H9 (cell line): Measurements from ENCODE around the gene CDRT15L2. TPM values are rescaled to one million over a fixed set of nuclear protein-coding genes. Genes with fewer than 3 reads are reported as not detected.
"Not testable (repeated sequence)": the region's sequence is repeated elsewhere in the genome, so short reads cannot be mapped to it uniquely, and the experiment has no call there.

ENCODE experiments used
- DNase-seq: peaks from one replicate; pipeline ENCODE4 v3.0.0-alpha.2; 2017
- H2AFZ ChIP-seq: one replicate; pipeline ENCODE4 v1.6.1; 2013; ENCODE audit warnings: mild to moderate bottlenecking, low read length, control low read depth, moderate library complexity
- H2AK5ac ChIP-seq: 2 replicates; pipeline ENCODE4 v1.6.1; 2013; ENCODE audit warnings: low read length, control low read depth, mixed read lengths; ENCODE audit not compliant: insufficient read length
- H2BK120ac ChIP-seq: one replicate; pipeline ENCODE4 v1.6.1; 2013; ENCODE audit warnings: low read depth, mild to moderate bottlenecking, low read length, control low read depth, inconsistent platforms; ENCODE audit not compliant: poor library complexity, severe bottlenecking
- H2BK12ac ChIP-seq: 2 replicates; pipeline ENCODE4 v1.6.1; 2013; ENCODE audit warnings: low read length, control low read depth, mixed read lengths, low read depth; ENCODE audit not compliant: insufficient read length
- H2BK15ac ChIP-seq: 2 replicates; pipeline ENCODE4 v1.6.1; 2013; ENCODE audit warnings: low read depth, low read length, control low read depth
- H2BK20ac ChIP-seq: one replicate; pipeline ENCODE4 v1.6.1; 2013; ENCODE audit warnings: low read depth, mild to moderate bottlenecking, low read length, control low read depth, inconsistent platforms; ENCODE audit not compliant: poor library complexity, severe bottlenecking
- H2BK5ac ChIP-seq: 2 replicates; pipeline ENCODE4 v1.6.1; 2013; ENCODE audit warnings: low read length, control low read depth, mixed read lengths; ENCODE audit not compliant: insufficient read length
- H3K14ac ChIP-seq: 2 replicates; pipeline ENCODE4 v1.6.1; 2013; ENCODE audit warnings: low read length, control low read depth; ENCODE audit not compliant: insufficient read depth
- H3K18ac ChIP-seq: 2 replicates; pipeline ENCODE4 v1.6.1; 2013; ENCODE audit warnings: low read depth, mild to moderate bottlenecking, mixed read lengths, low read length, control low read depth; ENCODE audit not compliant: insufficient read length
- H3K23ac ChIP-seq: 2 replicates; pipeline ENCODE4 v1.6.1; 2013; ENCODE audit warnings: low read length, control low read depth, mixed read lengths, low read depth; ENCODE audit not compliant: insufficient read length
- H3K23me2 ChIP-seq: 2 replicates; pipeline ENCODE4 v1.6.1; 2013; ENCODE audit warnings: low read depth, mild to moderate bottlenecking, mixed read lengths, low read length, control low read depth; ENCODE audit not compliant: insufficient read length, poor library complexity, severe bottlenecking
- H3K27ac ChIP-seq: 2 replicates; pipeline ENCODE4 v1.5.1; 2013; ENCODE audit warnings: low read length, control low read depth, mixed read lengths, low read depth; ENCODE audit not compliant: insufficient read length
- H3K27me3 ChIP-seq: 2 replicates; pipeline ENCODE4 v1.6.1; 2013; ENCODE audit warnings: low read length, control low read depth, inconsistent platforms; ENCODE audit not compliant: insufficient read depth
- H3K4ac ChIP-seq: 2 replicates; pipeline ENCODE4 v1.6.1; 2013; ENCODE audit warnings: low read depth, mild to moderate bottlenecking, control low read depth, inconsistent platforms, low read length, moderate library complexity
- H3K4me1 ChIP-seq: 2 replicates; pipeline ENCODE4 v1.6.1; 2013; ENCODE audit warnings: low read length, control low read depth, inconsistent platforms; ENCODE audit not compliant: insufficient read depth
- H3K4me2 ChIP-seq: 2 replicates; pipeline ENCODE4 v1.6.1; 2013; ENCODE audit warnings: low read length, control low read depth, mixed read lengths; ENCODE audit not compliant: insufficient read length, insufficient read depth
- H3K56ac ChIP-seq: 2 replicates; pipeline ENCODE4 v1.6.1; 2013; ENCODE audit warnings: low read depth, mild to moderate bottlenecking, mixed read lengths, low read length, control low read depth; ENCODE audit not compliant: insufficient read length
- H3K79me1 ChIP-seq: 2 replicates; pipeline ENCODE4 v1.6.1; 2013; ENCODE audit warnings: low read depth, mild to moderate bottlenecking, moderate library complexity, low read length, control low read depth, inconsistent platforms; ENCODE audit not compliant: insufficient read depth, poor library complexity, severe bottlenecking
- H3K79me2 ChIP-seq: 2 replicates; pipeline ENCODE4 v1.6.1; 2013; ENCODE audit warnings: low read length, control low read depth, inconsistent platforms; ENCODE audit not compliant: insufficient read depth
- H3K9ac ChIP-seq: 2 replicates; pipeline ENCODE4 v1.6.1; 2013; ENCODE audit warnings: low read length, control low read depth, mixed read lengths; ENCODE audit not compliant: insufficient read length; ENCODE audit errors: extremely low read depth
- H3K9me3 ChIP-seq: one replicate; pipeline ENCODE4 v1.6.1; 2013; ENCODE audit warnings: low read depth, low read length, inconsistent platforms; ENCODE audit not compliant: control insufficient read depth
- H3T11ph ChIP-seq: one replicate; pipeline ENCODE4 v1.6.1; 2013; ENCODE audit warnings: mild to moderate bottlenecking, low read length, control low read depth, inconsistent platforms
- H4K20me1 ChIP-seq: one replicate; pipeline ENCODE4 v1.6.1; 2013; ENCODE audit not compliant: control insufficient read depth, insufficient read length, insufficient read depth
- H4K5ac ChIP-seq: 2 replicates; pipeline ENCODE4 v1.6.1; 2013; ENCODE audit warnings: low read depth, mild to moderate bottlenecking, mixed read lengths, low read length, control low read depth; ENCODE audit not compliant: insufficient read length
- H4K8ac ChIP-seq: replicated peaks from 2 replicates; pipeline ENCODE4 v1.6.1; 2013; ENCODE audit warnings: low read length, control low read depth, mixed read lengths, low read depth; ENCODE audit not compliant: insufficient read length
- H4K91ac ChIP-seq: 2 replicates; pipeline ENCODE4 v1.6.1; 2013; ENCODE audit warnings: low read depth, mild to moderate bottlenecking, moderate library complexity, mixed read lengths, low read length, control low read depth; ENCODE audit not compliant: insufficient read length
- H3K27ac Mint-ChIP-seq, 3 experiments: 2 replicates in 2 of 3; 3 replicates in 1 of 3; pipeline ENCODE4 v1.8.0; 2020 to 2021; ENCODE audit warnings: mixed read lengths in 3 of 3, mild to moderate bottlenecking in 1 of 3, moderate library complexity in 1 of 3
- H3K27me3 Mint-ChIP-seq: 2 replicates; pipeline ENCODE4 v1.8.0; 2021; ENCODE audit warnings: low read depth, mild to moderate bottlenecking, moderate library complexity, mixed read lengths
- H3K36me3 Mint-ChIP-seq, 3 experiments: 2 replicates in 2 of 3; 3 replicates in 1 of 3; pipeline ENCODE4 v1.8.0; 2020 to 2021; ENCODE audit warnings: low read depth in 3 of 3, mixed read lengths in 3 of 3; ENCODE audit not compliant: insufficient read depth in 1 of 3
- H3K4me1 Mint-ChIP-seq, 2 experiments: 2 replicates each; pipeline ENCODE4 v1.8.0; 2020; ENCODE audit warnings: mixed read lengths in 2 of 2
- H3K4me3 Mint-ChIP-seq, 2 experiments: 2 replicates in 1 of 2; 3 replicates in 1 of 2; pipeline ENCODE4 v1.8.0; 2020 to 2021; ENCODE audit warnings: mild to moderate bottlenecking in 2 of 2, mixed read lengths in 2 of 2, moderate library complexity in 1 of 2
- H3K9me3 Mint-ChIP-seq, 2 experiments: 2 replicates in 1 of 2; 3 replicates in 1 of 2; pipeline ENCODE4 v1.8.0; 2020; ENCODE audit warnings: mild to moderate bottlenecking in 2 of 2, mixed read lengths in 2 of 2, moderate library complexity in 1 of 2
- whole genome bisulfite sequencing: extraction: QIAGEN DNeasy Blood & Tissue Kit; methylation state at CpG from one replicate; pipeline ENCODE4 v1.1.7; 2013; ENCODE audit warnings: missing lambda C conversion rate, low lambda C conversion rate, mixed read lengths; ENCODE audit not compliant: insufficient read length; ENCODE audit errors: extremely low coverage; 5-methylcytosine and 5-hydroxymethylcytosine counted together
- total RNA-seq: library from RNA; stranded (reverse); gene quantifications from 2 replicates; pipeline ENCODE4 v1.2.1, GENCODE V29; 2021

CDRT15L2 gene
- total RNA-seq, 1 experiment from 2014 or later, result not detected

DNA sequence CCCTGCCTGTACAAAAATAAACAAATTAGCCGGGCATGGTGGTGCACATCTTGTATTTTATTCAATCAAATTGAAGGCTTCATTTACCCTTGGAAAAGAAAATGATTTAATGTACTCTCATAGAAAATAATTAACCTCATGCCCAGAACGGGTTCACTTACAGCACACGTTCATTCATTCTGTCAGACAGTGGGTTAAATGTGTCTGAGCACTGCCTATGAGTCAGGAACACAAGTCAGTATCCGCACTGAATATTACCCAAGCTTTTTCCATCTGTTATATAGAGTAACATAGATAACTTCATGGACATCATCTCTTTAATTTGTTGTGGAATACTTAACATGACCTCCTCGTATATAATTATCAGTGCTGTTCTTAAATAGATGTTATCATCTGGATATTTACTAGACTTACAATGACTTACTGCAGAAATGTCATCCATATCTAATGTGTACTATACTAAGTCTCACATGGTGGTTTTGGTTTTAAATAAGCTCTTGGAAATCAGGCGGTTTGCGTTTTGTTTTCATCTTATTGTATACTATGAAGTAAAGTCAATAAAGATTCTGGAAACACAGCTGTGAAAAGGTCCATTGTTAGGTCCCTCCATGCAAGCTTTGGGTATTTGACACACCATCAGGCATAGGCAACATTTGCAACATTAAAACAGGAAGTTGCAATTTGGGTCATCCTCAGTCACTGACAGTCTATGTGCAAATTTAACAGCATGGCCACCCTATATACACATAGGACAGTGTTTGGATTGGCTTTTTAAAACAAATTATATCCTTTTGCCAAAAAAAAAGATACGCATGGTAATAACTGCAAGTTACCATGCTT, 44.6 kb upstream of the CDRT15L2 start:
- not testable (repeated sequence) for H3K79me1 ChIP-seq, H3K23ac ChIP-seq, H2BK12ac ChIP-seq, H2BK120ac ChIP-seq, H3K23me2 ChIP-seq, H3K27ac ChIP-seq, H3K27ac Mint-ChIP-seq, H3K27me3 ChIP-seq, H3T11ph ChIP-seq, H4K8ac ChIP-seq, H2AK5ac ChIP-seq, H3K14ac ChIP-seq, H3K27me3 Mint-ChIP-seq, DNase-seq, H2BK15ac ChIP-seq, H3K4me3 Mint-ChIP-seq, H3K18ac ChIP-seq, H2BK20ac ChIP-seq, H3K79me2 ChIP-seq, H3K4me2 ChIP-seq, H4K91ac ChIP-seq, H4K20me1 ChIP-seq, H3K36me3 Mint-ChIP-seq, H3K4ac ChIP-seq, H2AFZ ChIP-seq, H3K56ac ChIP-seq, H2BK5ac ChIP-seq, H3K9me3 ChIP-seq, H3K9ac ChIP-seq, H3K9me3 Mint-ChIP-seq, H3K4me1 ChIP-seq, H4K5ac ChIP-seq
- peaks cover 12 to 13% of the 10 kb centered on the region in 2 experiments for H3K4me1 Mint-ChIP-seq
- no CpG with 5 or more reads among the region's 8 CpGs for WGBS

GRCh38 chr17:20540414-20540813, 39.1 kb upstream of the CDRT15L2 start:
- not testable (repeated sequence) for H3K9ac ChIP-seq, H3K56ac ChIP-seq, H3K27ac Mint-ChIP-seq, H3K23ac ChIP-seq, H4K91ac ChIP-seq, H3T11ph ChIP-seq, H3K14ac ChIP-seq, H3K4me3 Mint-ChIP-seq, H3K4ac ChIP-seq, H2BK12ac ChIP-seq, H3K4me1 Mint-ChIP-seq, H3K79me2 ChIP-seq, H4K20me1 ChIP-seq, H3K9me3 Mint-ChIP-seq, H3K27ac ChIP-seq, H4K5ac ChIP-seq, H2BK120ac ChIP-seq, H3K9me3 ChIP-seq, H3K27me3 ChIP-seq, H3K18ac ChIP-seq, H3K36me3 Mint-ChIP-seq, H2BK20ac ChIP-seq, H2BK15ac ChIP-seq, H3K4me1 ChIP-seq, H2AFZ ChIP-seq, H2AK5ac ChIP-seq, H3K27me3 Mint-ChIP-seq, DNase-seq, H3K4me2 ChIP-seq, H2BK5ac ChIP-seq, H3K23me2 ChIP-seq, H4K8ac ChIP-seq, H3K79me1 ChIP-seq
- no CpG with 5 or more reads among the region's 5 CpGs for WGBS
